HS-5 (cell line): ENCODE measurements around the gene PRKCE.

ENCODE experiments used
- DNase-seq: peaks from one replicate; pipeline ENCODE4 v3.0.0-alpha.2; 2012; ENCODE audit warnings: low read depth

Gene PRKCE

GRCh38 chr2:45728458-45728942 is 77.0 kb downstream of the PRKCE start:
- DNase-seq, result no peak

GRCh38 chr2:45729753-45730512 is 78.5 kb downstream of the PRKCE start:
- DNase-seq, result no peak

DNA sequence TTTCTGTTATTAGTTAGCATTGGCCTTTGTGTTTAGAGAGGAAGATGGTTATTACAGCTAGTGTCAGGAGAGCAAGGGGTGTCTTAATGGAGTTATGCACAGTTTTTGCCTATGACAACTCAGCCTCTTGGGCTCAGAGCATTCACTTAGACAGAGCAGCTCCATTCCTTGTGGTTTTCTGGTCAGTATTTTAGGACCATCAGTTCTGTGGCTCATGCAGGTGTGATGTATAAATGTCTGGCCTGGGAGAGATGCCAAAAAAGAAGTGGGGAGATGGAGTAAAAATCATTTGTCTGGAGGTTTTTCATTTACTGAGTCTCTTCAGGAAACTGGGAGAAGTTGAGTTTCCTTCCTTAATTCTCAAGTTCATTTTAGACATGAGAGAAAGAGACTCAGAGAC is 79.7 kb downstream of the PRKCE start:
- no peak for DNase-seq

DNA sequence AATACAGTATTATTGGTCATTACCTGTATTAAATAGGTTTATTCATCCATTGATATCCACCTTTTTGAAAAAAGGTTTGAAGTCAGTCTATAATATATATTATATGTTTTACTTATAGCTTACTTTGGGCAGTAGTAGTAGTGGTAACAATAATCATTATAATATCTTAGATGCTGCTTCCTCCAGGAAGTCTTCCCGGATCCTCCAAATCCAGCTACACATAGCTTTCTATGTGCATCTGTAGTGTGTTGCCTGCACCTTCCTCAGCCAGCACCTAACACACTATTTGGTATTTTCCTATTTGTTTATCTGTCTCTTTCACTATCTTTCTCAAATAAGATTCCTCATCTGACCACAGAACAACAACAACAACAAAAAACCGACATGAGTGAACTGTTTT is 81.0 kb downstream of the PRKCE start:
- DNase-seq, result no peak

DNA sequence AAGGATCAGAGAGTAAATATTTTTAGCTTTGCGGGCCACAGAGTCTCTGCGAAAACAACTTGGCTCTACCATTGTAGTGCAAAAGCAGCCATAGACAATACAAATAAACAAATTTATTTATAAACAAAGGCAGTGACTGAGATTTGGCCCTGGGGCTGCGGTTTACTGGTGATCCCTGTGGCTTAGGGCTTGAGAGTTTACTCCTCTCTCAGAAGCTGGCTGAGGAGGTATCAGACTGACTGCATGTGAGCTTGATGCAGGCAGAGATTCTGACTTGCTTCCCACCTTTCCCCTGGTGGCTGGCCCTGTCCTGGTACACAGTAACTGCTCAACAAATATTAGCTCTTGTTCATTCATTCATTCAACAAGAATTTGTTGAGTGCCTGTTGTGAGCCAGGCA is 81.5 kb downstream of the PRKCE start:
- no peak for DNase-seq

DNA sequence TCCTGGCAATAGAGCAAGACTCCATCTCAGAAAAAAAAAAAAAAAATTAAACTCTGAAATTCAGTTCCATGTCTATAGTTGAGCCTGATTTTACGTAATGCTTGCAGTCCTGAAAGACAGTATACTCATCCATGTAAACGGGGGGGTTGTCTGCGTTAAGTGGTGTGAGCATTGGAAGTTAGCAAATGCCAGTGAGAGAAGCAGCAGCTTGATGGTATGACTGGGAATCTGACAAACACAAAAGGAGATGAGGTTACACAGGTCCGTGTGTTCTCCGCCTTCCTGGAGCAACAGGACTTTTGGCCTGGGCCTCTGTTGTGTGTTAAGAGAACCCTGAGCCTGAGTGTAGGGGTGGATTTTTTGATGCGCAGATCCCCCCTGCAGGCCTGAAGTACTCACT is 82.9 kb downstream of the PRKCE start:
- no peak for DNase-seq

- no peak for DNase-seq
Observed at GRCh38 chr2:45734952-45735351, 83.5 kb downstream of the PRKCE start.

GRCh38 chr2:45736757-45737704 is 85.6 kb downstream of the PRKCE start:
- no peak for DNase-seq

DNA sequence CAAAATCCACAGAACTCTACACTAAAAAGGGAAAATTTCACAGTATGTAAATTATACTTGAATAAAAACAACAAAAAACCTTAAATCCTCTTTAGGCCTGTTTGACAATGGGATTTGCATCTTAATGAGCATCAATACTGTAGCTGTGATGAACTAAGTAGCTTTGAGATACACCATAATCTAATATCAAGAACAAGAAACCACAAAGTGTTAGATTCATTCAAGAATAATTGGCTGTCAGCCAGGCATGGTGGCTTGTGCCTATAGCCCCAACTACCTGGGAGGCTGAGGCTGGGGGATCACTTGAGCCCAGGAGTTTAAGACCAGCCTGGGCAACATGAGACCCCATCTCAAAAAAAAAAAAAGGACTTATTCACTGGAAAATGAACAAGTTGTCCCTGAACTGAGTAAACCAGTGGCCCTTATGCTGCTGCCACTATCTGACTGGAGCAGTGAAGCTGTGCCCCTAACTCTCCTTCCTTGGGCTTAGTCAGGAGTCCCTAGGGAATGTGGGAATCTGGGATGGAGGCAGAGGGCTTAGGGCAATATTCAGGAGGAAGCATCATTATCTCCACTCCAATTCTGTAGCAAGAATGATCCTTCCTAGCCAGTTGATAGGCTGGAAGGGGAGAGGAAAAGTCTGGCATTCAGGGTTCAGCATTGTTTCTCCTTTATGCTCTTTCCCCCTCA is 88.5 kb downstream of the PRKCE start:
- DNase-seq, result no peak

DNA sequence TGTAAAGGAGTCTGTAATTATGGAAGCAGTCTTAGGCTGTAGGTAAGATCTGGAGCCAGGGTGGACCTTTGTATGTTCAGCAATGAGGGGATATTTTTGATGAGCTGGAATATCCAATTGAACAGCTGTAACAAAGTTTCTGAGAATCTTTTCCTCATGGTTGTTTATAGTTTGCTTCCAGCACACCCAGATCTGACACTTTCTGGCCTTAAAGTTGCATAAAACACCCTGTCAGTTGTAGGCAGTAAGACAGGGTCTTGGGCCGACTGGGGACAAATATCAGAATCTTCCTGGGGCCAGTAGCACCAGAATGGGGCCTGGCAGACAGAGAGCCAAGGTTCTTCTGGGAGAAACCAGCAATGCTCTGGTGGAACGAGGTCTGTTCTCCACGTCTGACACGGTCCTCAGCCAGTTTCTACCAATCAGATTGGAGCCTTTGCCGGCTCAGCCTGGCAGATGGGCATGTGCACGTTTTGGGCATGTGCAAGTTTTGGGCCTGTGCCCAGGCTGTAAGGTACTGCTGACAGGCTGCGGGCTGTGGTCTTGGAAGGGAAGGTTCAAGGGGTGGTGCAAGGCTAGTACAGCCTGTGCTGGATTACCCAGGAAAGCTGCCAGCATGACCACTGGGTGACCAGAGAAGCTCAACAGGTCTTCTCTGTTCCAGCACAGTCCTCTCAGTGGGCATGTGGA is 89.8 kb downstream of the PRKCE start:
- no peak for DNase-seq

- DNase-seq, result no peak
Observed at GRCh38 chr2:45743531-45744396, 92.3 kb downstream of the PRKCE start.

GRCh38 chr2:45745231-45745630 is 93.8 kb downstream of the PRKCE start:
- no peak for DNase-seq

- DNase-seq, result no peak
Observed at GRCh38 chr2:45746888-45747287, 95.4 kb downstream of the PRKCE start.

DNA sequence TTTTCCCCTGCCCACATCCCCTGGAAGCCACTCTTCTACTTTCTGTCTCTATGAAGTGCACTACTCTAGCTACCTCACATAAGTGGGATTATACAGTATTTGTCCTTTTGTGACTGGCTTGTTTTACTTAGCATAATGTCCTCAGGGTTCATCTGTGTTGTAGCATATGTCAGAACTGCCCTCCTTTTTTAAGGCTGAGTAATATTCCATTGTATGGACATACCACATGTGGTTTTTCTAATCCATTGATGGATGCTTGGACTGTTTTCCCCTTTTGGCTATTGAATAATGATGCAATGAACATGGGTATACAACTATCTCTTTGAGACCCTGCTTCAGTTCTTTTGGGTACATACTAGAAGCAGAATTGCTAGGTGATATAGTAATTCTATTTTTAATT is 95.9 kb downstream of the PRKCE start:
- no peak for DNase-seq

- DNase-seq, result peak; percentile 76
Observed at GRCh38 chr2:45748239-45748638, 96.8 kb downstream of the PRKCE start.

GRCh38 chr2:45750001-45750400 is 98.5 kb downstream of the PRKCE start:
- DNase-seq, result no peak

DNA sequence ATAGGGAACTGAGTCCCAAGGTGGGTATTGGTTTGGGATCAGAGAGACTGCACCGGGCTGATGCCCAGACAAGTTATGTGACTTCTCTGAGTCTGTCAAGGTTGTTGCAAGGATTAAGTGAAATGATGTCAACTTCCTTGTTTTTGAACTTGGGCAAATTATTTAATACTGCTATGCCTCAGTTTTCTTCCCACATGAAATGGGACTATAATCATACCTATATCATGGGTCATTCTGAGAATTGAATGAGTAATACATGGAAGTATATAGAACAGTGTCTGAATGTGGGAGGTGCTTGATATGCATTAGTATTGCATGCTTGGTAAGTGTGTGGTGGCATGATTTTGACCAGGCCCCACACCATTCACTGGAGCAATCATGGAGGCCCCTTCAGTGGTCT is 99.0 kb downstream of the PRKCE start:
- DNase-seq, result no peak

GRCh38 chr2:45753381-45753780 is 101.9 kb downstream of the PRKCE start:
- DNase-seq, result no peak

DNA sequence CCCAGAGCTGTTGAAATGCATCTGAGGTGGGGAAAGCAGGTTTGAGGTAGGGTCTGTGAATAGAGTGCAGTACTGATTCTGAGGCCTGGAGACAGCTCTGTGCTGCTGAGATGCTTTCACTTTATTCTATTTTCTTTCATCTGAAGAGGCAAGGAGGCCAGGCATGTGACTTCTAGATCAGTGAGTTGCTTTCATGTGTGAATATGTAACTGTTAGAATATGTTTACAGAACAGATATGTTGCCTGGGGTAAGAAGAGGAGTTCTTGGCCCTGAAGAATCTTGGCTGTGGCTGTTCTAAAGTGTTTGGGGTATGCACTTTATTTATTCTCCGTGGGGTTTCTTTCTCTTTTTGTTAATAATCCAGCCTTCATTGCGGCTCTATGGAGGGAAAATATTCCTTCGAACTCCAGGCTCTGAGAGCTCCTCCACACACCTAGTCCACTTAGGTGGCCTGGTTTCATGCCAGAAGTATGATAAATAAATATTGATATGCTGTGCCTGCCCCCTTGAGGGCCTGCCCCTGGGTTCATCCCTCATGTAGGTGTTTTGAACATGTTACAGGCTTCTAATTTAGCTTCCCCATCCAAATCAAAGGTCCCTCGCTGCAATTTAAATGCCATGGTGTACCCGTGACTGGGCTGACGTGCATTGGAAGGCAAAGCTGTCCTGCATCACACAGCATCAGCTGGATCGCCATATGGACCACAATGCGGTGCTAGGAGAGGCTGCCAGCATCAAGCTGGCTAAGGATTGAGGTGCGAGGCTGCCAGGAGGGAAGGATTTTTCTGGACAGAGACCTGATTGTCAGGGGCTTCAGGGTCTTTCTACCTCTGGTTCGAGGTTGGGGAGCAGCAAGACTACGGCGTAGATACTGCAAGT is 102.9 kb downstream of the PRKCE start:
- DNase-seq, result no peak
